Measurements from ENCODE around the gene SAMD11.

GRCh38 chr1:950268-950667, 26.5 kb downstream of the SAMD11 start:
- TF ChIP-seq CTCF (IDR thresholded peaks at IDR 0.05) (no peak), POLR2A (IDR thresholded peaks at IDR 0.05) (no peak)

Measured in transverse colon (tissue), 3 donors.